ENCODE results near the gene CDH16.

The CDH16 gene

DNA sequence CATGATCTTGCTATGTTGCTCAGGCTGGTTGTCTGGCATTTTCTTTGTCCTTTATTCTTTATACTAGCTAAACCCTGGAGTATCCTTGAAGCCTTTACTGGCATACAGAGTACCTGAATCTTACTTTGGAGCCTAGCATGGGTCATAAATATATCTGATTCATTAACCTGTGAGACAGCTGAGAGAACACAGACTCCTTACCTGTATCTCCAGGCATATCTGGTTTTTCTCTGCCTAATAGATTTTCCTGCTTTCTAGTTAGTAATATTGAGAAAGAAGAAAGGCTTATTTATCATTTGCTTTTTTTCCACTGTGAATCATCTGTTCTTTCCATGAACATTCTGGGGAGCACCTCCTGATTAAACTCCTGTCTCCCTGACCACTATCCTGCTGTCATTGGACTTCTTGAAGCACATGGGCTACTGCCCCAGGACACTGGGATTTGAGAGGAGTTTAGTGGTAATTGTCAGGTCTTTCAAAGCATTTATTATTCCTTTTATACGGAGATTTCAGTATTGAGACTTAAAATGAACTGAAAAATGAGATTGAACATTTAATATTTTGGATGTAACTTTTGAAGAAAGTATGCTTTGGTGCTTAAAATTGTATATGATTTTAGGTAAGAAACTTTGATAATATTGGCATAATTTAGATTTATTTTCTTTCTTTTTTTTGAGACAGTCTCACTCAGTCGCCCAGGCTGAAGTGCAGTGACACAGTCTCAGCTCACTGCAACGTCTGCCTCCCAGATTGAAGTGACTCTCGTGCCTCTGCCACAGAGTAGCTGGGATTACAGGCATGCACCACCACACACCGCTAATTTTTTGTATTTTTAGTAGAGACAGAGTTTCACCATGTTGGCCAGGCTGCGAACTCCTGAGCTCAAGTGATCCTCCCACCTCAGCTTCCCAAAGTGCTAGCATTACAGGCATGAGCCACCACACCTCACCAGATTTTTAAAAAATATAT, 29.8 kb downstream of the CDH16 start:
- no peak overlapping the region for H3K4me3 ChIP-seq (ENCODE audit: low read depth, low read length)
- DNase-seq (ENCODE audit: low read depth) = no peak
- TF ChIP-seq, protein P1, sequence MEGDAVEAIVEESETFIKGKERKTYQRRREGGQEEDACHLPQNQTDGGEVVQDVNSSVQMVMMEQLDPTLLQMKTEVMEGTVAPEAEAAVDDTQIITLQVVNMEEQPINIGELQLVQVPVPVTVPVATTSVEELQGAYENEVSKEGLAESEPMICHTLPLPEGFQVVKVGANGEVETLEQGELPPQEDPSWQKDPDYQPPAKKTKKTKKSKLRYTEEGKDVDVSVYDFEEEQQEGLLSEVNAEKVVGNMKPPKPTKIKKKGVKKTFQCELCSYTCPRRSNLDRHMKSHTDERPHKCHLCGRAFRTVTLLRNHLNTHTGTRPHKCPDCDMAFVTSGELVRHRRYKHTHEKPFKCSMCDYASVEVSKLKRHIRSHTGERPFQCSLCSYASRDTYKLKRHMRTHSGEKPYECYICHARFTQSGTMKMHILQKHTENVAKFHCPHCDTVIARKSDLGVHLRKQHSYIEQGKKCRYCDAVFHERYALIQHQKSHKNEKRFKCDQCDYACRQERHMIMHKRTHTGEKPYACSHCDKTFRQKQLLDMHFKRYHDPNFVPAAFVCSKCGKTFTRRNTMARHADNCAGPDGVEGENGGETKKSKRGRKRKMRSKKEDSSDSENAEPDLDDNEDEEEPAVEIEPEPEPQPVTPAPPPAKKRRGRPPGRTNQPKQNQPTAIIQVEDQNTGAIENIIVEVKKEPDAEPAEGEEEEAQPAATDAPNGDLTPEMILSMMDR (IDR thresholded peaks at IDR 0.05; ENCODE audit: low read depth, low read length, missing control alignments) = no peak

DNA sequence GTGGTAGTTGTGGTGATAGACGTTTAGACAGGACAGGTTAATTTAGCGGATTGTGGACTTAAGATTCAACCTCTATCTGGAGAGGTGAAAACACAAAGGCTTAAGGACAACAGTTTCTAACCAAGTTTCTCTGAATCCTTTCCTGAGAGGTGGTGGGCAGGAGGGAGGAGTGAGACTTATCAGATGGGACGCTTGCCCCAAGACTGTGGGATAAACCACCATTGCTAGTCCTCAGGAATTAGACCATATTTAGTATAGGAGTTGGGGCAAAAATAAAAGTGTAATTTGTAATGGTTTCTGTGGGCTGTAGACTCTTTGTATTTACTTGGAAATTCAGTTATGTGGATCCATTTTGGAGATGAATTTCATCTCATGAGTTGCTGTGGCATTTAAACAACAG, 31.8 kb downstream of the CDH16 start:
- TF ChIP-seq, protein P1 (IDR thresholded peaks at IDR 0.05; ENCODE audit: low read depth, low read length, missing control alignments) = no peak
- H3K4me3 ChIP-seq (ENCODE audit: low read depth, low read length) = no peak overlapping the region

DNA sequence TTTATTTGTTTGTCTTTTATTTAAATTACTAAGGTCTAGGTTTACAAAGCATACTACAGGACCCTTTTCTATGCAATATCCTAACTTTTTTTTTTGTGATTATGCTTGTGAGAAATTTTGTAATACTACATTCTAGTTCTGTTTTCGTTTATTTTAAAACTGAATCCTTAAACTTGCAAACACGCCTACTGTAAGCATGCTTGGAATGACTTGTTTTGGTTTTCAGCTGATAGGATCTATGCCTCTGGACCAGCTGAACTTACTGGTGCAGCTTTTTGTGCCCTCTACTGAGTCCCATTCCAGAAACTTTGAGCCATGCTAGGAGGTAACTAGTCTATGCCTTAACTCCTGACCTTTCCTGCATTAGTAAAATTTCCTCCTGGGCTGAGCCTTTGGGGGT, 32.4 kb downstream of the CDH16 start:
- DNase-seq (ENCODE audit: low read depth) = no peak
- TF ChIP-seq, protein P1 (IDR thresholded peaks at IDR 0.05; ENCODE audit: low read depth, low read length, missing control alignments) = no peak
- no peak overlapping the region for H3K4me3 ChIP-seq (ENCODE audit: low read depth, low read length)

More for the DNA sequence above, 31.8 kb downstream of the CDH16 start:
- no peak for DNase-seq (ENCODE audit: low read depth)

DNA sequence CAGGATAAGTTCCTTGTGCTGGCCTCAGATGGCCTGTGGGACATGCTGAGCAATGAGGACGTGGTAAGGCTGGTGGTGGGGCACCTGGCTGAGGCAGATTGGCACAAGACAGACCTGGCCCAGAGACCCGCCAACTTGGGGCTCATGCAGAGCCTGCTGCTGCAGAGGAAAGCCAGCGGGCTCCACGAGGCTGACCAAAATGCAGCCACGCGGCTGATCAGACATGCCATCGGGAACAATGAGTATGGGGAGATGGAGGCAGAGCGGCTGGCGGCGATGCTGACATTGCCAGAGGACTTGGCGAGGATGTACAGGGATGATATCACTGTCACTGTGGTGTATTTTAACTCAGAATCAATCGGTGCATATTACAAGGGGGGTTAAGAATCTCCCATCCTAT, 33.2 kb downstream of the CDH16 start:
- TF ChIP-seq, protein P1 (IDR thresholded peaks at IDR 0.05; ENCODE audit: low read depth, low read length, missing control alignments) = no peak
- no peak for DNase-seq (ENCODE audit: low read depth)
- H3K4me3 ChIP-seq (ENCODE audit: low read depth, low read length) = no peak overlapping the region

DNA sequence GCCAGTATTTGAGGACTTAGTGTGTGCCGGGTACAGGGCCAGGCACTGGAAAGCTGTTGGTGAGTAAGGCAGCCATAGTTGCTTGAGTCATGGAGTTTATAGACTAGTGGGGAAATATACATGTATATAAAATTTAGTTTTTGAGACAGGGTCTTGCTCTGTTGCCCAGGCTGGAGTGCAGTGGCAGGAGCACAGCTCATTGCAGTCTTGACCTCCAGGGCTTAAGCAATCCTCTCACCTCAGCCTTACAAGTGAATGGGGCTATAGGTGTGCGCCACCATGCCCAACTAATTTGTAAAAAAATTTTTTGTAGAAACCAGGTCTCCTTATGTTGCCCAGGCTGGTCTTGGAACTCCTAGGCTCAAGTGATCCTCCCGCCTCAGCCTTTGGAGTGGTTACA, 36.0 kb downstream of the CDH16 start:
- TF ChIP-seq, protein P1 (IDR thresholded peaks at IDR 0.05; ENCODE audit: low read depth, low read length, missing control alignments) = no peak
- no peak for DNase-seq (ENCODE audit: low read depth)
- no peak overlapping the region for H3K4me3 ChIP-seq (ENCODE audit: low read depth, low read length)

DNA sequence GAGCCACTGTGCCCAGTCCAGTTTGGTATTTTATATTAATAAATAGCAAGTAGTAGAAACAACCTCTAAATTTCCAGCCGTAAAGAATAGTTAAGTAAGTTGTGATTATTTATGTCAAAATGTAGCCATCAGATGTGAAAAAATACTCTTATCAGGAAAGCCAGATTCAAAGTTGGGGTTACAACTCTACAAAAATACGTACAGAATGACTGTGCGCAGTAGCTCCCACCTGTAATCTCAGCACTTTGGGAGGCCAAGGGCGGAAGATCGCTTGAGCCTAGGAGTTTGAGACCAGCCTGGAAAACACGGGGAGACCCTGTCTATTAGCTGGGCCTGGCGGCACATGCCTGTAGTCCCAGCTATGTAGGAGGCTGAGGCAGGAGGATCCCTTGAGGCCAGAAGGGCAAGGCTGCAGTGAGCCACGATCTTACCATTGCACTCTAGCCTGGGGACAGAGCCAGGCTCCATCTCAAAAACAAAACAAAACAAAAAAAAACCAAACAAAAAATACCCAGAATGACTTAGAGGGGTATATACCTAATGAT, 36.6 kb downstream of the CDH16 start:
- TF ChIP-seq, protein P1 (IDR thresholded peaks at IDR 0.05; ENCODE audit: low read depth, low read length, missing control alignments) = no peak
- H3K4me3 ChIP-seq (ENCODE audit: low read depth, low read length) = no peak overlapping the region
- DNase-seq (ENCODE audit: low read depth) = no peak
